GM12878 (cell line): Measurements from ENCODE around the gene SEPTIN14. TPM values are rescaled to one million over a fixed set of nuclear protein-coding genes. Genes with fewer than 3 reads are reported as not detected.
"Not testable (repeated sequence)": the region's sequence is repeated elsewhere in the genome, so short reads cannot be mapped to it uniquely, and the experiment has no call there.

Experiments
- ATAC-seq: fragments of 200-7000 bp; cut with Tn5 transposase; 3 replicates; pipeline ENCODE4 v1.9.1; 2020; ENCODE audit warnings: mild to moderate bottlenecking, moderate library complexity
- BruUV-seq: library from RNA; stranded (reverse); fragments of 400-500 nt; replicated peaks from 2 replicates; lab custom pipeline; 2021; lab: Mats Ljungman, UMichigan
- CTCF ChIA-PET: fragments of 300-600 bp; sonication (Branson Sonifier 250); formaldehyde crosslinking; extraction: SDS; loops from one replicate; lab custom pipeline; 2021; ENCODE audit warnings: inconsistent platforms; lab: Yijun Ruan, JAX
- POLR2A ChIA-PET: fragments of 350-600 bp; formaldehyde crosslinking; extraction: SDS; loops from one replicate; lab custom pipeline; 2021; ENCODE audit warnings: inconsistent platforms; lab: Charles Lee
- RAD21 ChIA-PET: fragments of 300-600 bp; sonication (Branson Sonifier 250); formaldehyde crosslinking; loops from one replicate; lab custom pipeline; 2023; ENCODE audit warnings: antibody characterized with exemption; ENCODE audit not compliant: unreplicated experiment; lab: Charles Lee
- SMC1A ChIA-PET: fragments of 300-600 bp; sonication (Branson Sonifier 250); formaldehyde crosslinking; loops from one replicate; lab custom pipeline; 2023; ENCODE audit not compliant: unreplicated experiment, uncharacterized antibody; lab: Charles Lee
- DNase-seq: peaks from one replicate; pipeline ENCODE4 v3.0.0-alpha.2; 2011; ENCODE audit warnings: low read depth, low spot score
- FAIRE-seq: peaks from 3 replicates; lab custom pipeline; 2011; peaks lifted over from hg19 to GRCh38; lab: Jason Lieb, UNC
- H2AFZ ChIP-seq: 2 replicates; pipeline ENCODE4 v1.6.0; 2011; ENCODE audit warnings: low read depth, low read length, control low read depth; ENCODE audit not compliant: control insufficient read depth
- H3K27ac ChIP-seq: 2 replicates; pipeline ENCODE4 v1.5.1; 2011; ENCODE audit warnings: control low read depth; ENCODE audit not compliant: control insufficient read depth, insufficient read depth
- H3K27me3 ChIP-seq, 2 experiments: replicated peaks in 1 of 2; 2 replicates each; pipeline versions ENCODE4 v1.6.0 to v1.6.1; 2011; ENCODE audit warnings: low read length in 1 of 2; ENCODE audit not compliant: control insufficient read depth in 2 of 2, insufficient read depth in 2 of 2
- H3K36me3 ChIP-seq, 2 experiments: 2 replicates each; pipeline ENCODE4 v1.5.1; 2011; ENCODE audit warnings: low read length in 1 of 2; ENCODE audit not compliant: control insufficient read depth in 2 of 2, insufficient read depth in 2 of 2
- H3K4me1 ChIP-seq: 2 replicates; pipeline ENCODE4 v1.6.1; 2011; ENCODE audit warnings: mild to moderate bottlenecking, low read length, moderate library complexity, mixed read lengths; ENCODE audit not compliant: control insufficient read depth, insufficient read depth
- H3K4me2 ChIP-seq: 2 replicates; pipeline ENCODE4 v1.6.0; 2011; ENCODE audit warnings: control low read depth; ENCODE audit not compliant: control insufficient read depth, insufficient read depth
- H3K4me3 ChIP-seq: fragments of 200-600 bp; sonication (generic); 2 replicates; pipeline ENCODE4 v1.5.1; 2016
- H3K79me2 ChIP-seq: 2 replicates; pipeline ENCODE4 v1.6.0; 2011; ENCODE audit warnings: low read length; ENCODE audit not compliant: control insufficient read depth, insufficient read depth
- H3K9ac ChIP-seq: 2 replicates; pipeline ENCODE4 v1.8.0; 2011; ENCODE audit warnings: low read length, control low read depth, mixed read lengths; ENCODE audit not compliant: control insufficient read depth, insufficient read depth
- H3K9me3 ChIP-seq: replicated peaks from 3 replicates; pipeline ENCODE4 v1.5.1; 2011; ENCODE audit warnings: mild to moderate bottlenecking, low read length; ENCODE audit not compliant: control insufficient read depth, insufficient read depth
- H4K20me1 ChIP-seq: 2 replicates; pipeline ENCODE4 v1.6.0; 2011; ENCODE audit not compliant: control insufficient read depth, insufficient read depth
- WGBS: methylation state at CpG from one replicate; pipeline ENCODE4 v1.1.6; 2016; ENCODE audit warnings: low lambda C conversion rate; ENCODE audit not compliant: insufficient replicate concordance, insufficient coverage; ENCODE audit errors: missing lambda C conversion rate; 5-methylcytosine and 5-hydroxymethylcytosine counted together
- in situ Hi-C: fragments of 300-500 bp; cut with MboI; formaldehyde crosslinking; loops from 9 replicates; pipeline ENCODE4 v1.14.3; 2018; ENCODE audit warnings: mixed read lengths
- intact Hi-C: fragments of 100-400 bp; cut with micrococcal nuclease; formaldehyde crosslinking; loops from one replicate; pipeline ENCODE4 v1.14.2; 2022; ENCODE audit not compliant: unreplicated experiment
- polyA plus RNA-seq, 11 experiments: library from polyadenylated mRNA; depleted of rRNA in 4 of 11; unstranded in 6 of 11; stranded (reverse) in 5 of 11; fragments of >200 nt; fragmentation: Nextera tagmentation in 4 of 11; fragmentation: Illumina TruSeq in 1 of 11; extraction: Ambion mirVana in 4 of 11; extraction: Trizol in 1 of 11; gene quantifications; 1 replicate in 1 of 11; 2 replicates in 10 of 11; pipeline versions ENCODE4 v1.2.1 to v1.2.3, GENCODE V29; 2011 to 2016; ENCODE audit warnings: inconsistent platforms in 2 of 11, missing spikeins in 2 of 11, low read depth in 1 of 11
- total RNA-seq, 4 experiments: library from RNA; depleted of rRNA in 3 of 4; stranded (reverse); fragments of >200 nt in 3 of 4; fragmentation: Illumina TruSeq in 1 of 4; extraction: Trizol in 1 of 4; gene quantifications; 2 replicates each; pipeline versions ENCODE4 v1.2.1 to v1.2.3, GENCODE V29; 2013 to 2021
- TF ChIP-seq, protein P1 (sequence below): IDR thresholded peaks from 2 replicates; pipeline ENCODE4 v1.6.1; 2012; ENCODE audit warnings: improper control_type of control experiment, low read depth, low read length; ENCODE audit not compliant: insufficient replicate concordance

The SEPTIN14 gene
- total and polyA plus RNA-seq, 10 of the 15 experiments (the other 5 are each of a cell fraction or from before 2014, with no cell fraction given) = 0.01 TPM; not detected in 9

DNA sequence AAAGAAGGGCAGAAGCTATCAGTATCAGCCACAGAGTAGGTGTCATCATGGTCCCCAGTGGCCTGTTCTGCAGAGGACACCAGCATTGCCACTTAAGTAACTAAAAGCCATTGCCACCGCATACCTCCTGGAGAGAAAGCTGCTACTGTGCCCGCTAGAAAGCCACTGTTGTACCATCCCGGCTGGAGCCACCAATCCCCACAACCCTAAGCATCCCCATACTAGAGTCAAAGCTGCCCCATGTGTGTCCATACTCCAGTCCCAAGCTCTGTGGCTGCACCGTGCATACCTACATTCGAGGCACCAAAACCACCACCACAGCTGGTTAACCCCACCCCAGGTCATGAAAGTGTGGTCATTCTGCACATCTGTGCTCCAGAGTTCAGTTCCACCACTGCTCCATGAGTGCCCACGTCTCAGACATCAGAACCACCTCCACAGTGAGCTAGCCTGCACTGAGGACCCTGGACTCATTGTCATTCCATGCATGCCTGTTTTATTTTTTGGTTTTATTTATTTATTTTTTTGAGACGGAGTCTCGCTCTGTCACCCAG, 9.5 kb upstream of the SEPTIN14 start (continued):
- TF ChIP-seq, protein P1, sequence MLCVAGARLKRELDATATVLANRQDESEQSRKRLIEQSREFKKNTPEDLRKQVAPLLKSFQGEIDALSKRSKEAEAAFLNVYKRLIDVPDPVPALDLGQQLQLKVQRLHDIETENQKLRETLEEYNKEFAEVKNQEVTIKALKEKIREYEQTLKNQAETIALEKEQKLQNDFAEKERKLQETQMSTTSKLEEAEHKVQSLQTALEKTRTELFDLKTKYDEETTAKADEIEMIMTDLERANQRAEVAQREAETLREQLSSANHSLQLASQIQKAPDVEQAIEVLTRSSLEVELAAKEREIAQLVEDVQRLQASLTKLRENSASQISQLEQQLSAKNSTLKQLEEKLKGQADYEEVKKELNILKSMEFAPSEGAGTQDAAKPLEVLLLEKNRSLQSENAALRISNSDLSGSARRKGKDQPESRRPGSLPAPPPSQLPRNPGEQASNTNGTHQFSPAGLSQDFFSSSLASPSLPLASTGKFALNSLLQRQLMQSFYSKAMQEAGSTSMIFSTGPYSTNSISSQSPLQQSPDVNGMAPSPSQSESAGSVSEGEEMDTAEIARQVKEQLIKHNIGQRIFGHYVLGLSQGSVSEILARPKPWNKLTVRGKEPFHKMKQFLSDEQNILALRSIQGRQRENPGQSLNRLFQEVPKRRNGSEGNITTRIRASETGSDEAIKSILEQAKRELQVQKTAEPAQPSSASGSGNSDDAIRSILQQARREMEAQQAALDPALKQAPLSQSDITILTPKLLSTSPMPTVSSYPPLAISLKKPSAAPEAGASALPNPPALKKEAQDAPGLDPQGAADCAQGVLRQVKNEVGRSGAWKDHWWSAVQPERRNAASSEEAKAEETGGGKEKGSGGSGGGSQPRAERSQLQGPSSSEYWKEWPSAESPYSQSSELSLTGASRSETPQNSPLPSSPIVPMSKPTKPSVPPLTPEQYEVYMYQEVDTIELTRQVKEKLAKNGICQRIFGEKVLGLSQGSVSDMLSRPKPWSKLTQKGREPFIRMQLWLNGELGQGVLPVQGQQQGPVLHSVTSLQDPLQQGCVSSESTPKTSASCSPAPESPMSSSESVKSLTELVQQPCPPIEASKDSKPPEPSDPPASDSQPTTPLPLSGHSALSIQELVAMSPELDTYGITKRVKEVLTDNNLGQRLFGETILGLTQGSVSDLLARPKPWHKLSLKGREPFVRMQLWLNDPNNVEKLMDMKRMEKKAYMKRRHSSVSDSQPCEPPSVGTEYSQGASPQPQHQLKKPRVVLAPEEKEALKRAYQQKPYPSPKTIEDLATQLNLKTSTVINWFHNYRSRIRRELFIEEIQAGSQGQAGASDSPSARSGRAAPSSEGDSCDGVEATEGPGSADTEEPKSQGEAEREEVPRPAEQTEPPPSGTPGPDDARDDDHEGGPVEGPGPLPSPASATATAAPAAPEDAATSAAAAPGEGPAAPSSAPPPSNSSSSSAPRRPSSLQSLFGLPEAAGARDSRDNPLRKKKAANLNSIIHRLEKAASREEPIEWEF = no peak

- POLR2A ChIA-PET, DNase-seq, H3K9me3 ChIP-seq, H3K27me3 ChIP-seq, H2AFZ ChIP-seq, H3K9ac ChIP-seq, H3K79me2 ChIP-seq, in situ Hi-C loops, FAIRE-seq, ATAC-seq, H3K4me1 ChIP-seq, H3K27ac ChIP-seq, CTCF ChIA-PET, H3K36me3 ChIP-seq, H4K20me1 ChIP-seq, RAD21 ChIA-PET, H3K4me2 ChIP-seq, intact Hi-C loops, H3K4me3 ChIP-seq, SMC1A ChIA-PET, BruUV-seq: not testable (repeated sequence)
- WGBS = 9% methylated on average over 5 of the region's 7 CpGs
Observed at GRCh38 chr7:55868989-55869388, 6.4 kb upstream of the SEPTIN14 start.

DNA sequence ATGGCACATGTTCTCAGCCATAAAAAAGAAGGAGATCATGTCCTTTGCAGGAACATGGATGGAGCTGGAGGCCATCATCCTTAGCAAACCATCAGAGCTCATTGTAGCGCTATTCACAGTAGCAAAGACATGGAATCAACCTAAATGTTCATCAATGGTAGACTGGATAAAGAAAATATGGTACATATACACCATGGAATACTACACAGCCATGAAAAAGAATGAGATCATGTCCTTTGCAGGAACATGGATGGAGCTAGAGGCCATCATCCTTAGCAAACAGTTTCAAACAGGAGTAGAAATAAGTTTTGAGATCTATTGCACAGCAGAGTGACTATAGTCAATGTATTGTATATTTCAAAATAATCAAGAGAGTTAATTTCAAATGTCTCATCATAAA, 17.4 kb downstream of the SEPTIN14 start:
- POLR2A ChIA-PET, H3K36me3 ChIP-seq, H3K4me1 ChIP-seq, H3K4me2 ChIP-seq, CTCF ChIA-PET, BruUV-seq, intact Hi-C loops, H3K4me3 ChIP-seq, H2AFZ ChIP-seq, in situ Hi-C loops, DNase-seq, H3K79me2 ChIP-seq, ATAC-seq, RAD21 ChIA-PET, H3K9me3 ChIP-seq, H3K27ac ChIP-seq, FAIRE-seq, SMC1A ChIA-PET, H4K20me1 ChIP-seq, H3K9ac ChIP-seq, H3K27me3 ChIP-seq: not testable (repeated sequence)
- 0% methylated on average over 1 of the region's 1 CpG for WGBS
